ENCODE results near the gene MARCHF4. TPM values are rescaled to one million over a fixed set of nuclear protein-coding genes. Genes with fewer than 3 reads are reported as not detected.
A peak's percentile ranks its signal among the peaks of the same experiment; 100 is the strongest.

MARCHF4 gene
- total and polyA plus RNA-seq, 2 of the 4 experiments (the other 2 are of a cell fraction): 2.3 to 12.0 TPM

- Histone ChIP-seq H2AFZ (replicated peaks; ENCODE audit: low read length, poor library complexity) (no peak overlapping the region), H3K9ac (ENCODE audit: low read depth, low read length) (no peak overlapping the region; the same call in 1 of the 2 replicates), H3K27ac (ENCODE audit: insufficient read depth, low read length) (no peak overlapping the region; the same call in 1 of the 2 replicates), H4K8ac (ENCODE audit: low read depth in 2 of 2, low read length in 2 of 2) (peak overlapping the region; percentile 11 to 72; a peak in 2 of 4 replicates), H3K4me2 (ENCODE audit: low read depth, low read length) (no peak overlapping the region), H3K9me1 (ENCODE audit: insufficient read depth, low read length) (peaks cover 6% of the 10 kb centered on the region), H2AK5ac (ENCODE audit: low read depth, low read length) (peak overlapping the region; percentile 91), H3K14ac (replicated peaks; ENCODE audit: low read depth, low read length) (peak overlapping the region; percentile 79; the same call in 1 of the 2 replicates), H3K18ac (ENCODE audit: low read depth, low read length) (peak overlapping the region; percentile 66; the same call in 1 of the 2 replicates), H4K91ac (ENCODE audit: insufficient read depth, low read depth, low read length) (peak overlapping the region; percentile 91), H3K27me3 (ENCODE audit: control insufficient read depth, insufficient read depth, low read length) (no peaks in the 10 kb centered on the region), H4K5ac (ENCODE audit: low read depth, low read length) (peak overlapping the region; percentile 21; the same call in 1 of the 2 replicates), H3K4ac (ENCODE audit: low read depth, low read length) (peak overlapping the region; percentile 65), H2BK5ac (ENCODE audit: low read depth, low read length, poor library complexity, severe bottlenecking) (peak overlapping the region; percentile 93), H2BK15ac (ENCODE audit: low read depth, low read length) (peak overlapping the region; percentile 18; the same call in 1 of the 3 replicates), H4K20me1 (ENCODE audit: insufficient read depth, low read length) (peaks cover 5% of the 10 kb centered on the region), H3K4me3 (ENCODE audit: insufficient read depth, low read depth, low read length) (no peak overlapping the region), H3K23ac (ENCODE audit: low read depth, low read length) (peak overlapping the region; percentile 24; the same call in 1 of the 2 replicates), H3K56ac (ENCODE audit: extremely low read depth, insufficient read depth, low read length) (peak overlapping the region; percentile 75), H3K9me3 (ENCODE audit: control insufficient read depth, insufficient read depth, low read length) (no peaks in the 10 kb centered on the region), H3K36me3 (ENCODE audit: control insufficient read depth, insufficient read depth, low read length) (no peaks in the 10 kb centered on the region), H3K79me1 (ENCODE audit: low read depth in 1 of 2, low read length in 2 of 2) (peaks cover 3 to 21% of the 10 kb centered on the region in 2 experiments; a peak in 2 of 4 replicates), H2AK9ac (replicated peaks; ENCODE audit: low read depth, low read length, poor library complexity) (no peak overlapping the region), H2BK120ac (ENCODE audit: low read depth, low read length) (peak overlapping the region; percentile 94), H3K4me1 (ENCODE audit: control insufficient read depth, insufficient read depth, low read length) (peaks cover 6% of the 10 kb centered on the region), H2BK20ac (ENCODE audit: low read depth, low read length) (peak overlapping the region; percentile 97)
- ChIA-PET POLR2A (ENCODE audit: unreplicated experiment) (no interaction called here), CTCF (no interaction called here)
- in situ Hi-C loops (cut with MboI; ENCODE audit: low sequenced_read_pairs): no loop called here
- BruUV-seq (replicated peaks): no TSS peak
- DNase-seq (peak; percentile 31), ATAC-seq (ENCODE audit: low read depth) (no peak)
- TF ChIP-seq CEBPB (IDR thresholded peaks at IDR 0.05; ENCODE audit: low read depth, low read length): 0 out of 2 replicates have a peak, but pooled peaks have one; percentile 0
- TF ChIP-seq RCOR1 (IDR thresholded peaks at IDR 0.05; ENCODE audit: insufficient replicate concordance, low read length): no peak
- intact Hi-C loops (cut with micrococcal nuclease): loop anchor here (2.0 kb wide), 2 partner anchors 25 to 125 kb away; partner anchors contain the start of gene RPL37A
- dilution Hi-C loops (cut with HindIII; ENCODE audit: low sequenced_read_pairs, unreplicated experiment): no loop called here
These were observed 1.6 kb upstream of the MARCHF4 start for GRCh38 chr2:216373896-216374295.

Data from IMR-90 (cell line).